ENCODE measurements around the gene ITPRIPL1.

DNA sequence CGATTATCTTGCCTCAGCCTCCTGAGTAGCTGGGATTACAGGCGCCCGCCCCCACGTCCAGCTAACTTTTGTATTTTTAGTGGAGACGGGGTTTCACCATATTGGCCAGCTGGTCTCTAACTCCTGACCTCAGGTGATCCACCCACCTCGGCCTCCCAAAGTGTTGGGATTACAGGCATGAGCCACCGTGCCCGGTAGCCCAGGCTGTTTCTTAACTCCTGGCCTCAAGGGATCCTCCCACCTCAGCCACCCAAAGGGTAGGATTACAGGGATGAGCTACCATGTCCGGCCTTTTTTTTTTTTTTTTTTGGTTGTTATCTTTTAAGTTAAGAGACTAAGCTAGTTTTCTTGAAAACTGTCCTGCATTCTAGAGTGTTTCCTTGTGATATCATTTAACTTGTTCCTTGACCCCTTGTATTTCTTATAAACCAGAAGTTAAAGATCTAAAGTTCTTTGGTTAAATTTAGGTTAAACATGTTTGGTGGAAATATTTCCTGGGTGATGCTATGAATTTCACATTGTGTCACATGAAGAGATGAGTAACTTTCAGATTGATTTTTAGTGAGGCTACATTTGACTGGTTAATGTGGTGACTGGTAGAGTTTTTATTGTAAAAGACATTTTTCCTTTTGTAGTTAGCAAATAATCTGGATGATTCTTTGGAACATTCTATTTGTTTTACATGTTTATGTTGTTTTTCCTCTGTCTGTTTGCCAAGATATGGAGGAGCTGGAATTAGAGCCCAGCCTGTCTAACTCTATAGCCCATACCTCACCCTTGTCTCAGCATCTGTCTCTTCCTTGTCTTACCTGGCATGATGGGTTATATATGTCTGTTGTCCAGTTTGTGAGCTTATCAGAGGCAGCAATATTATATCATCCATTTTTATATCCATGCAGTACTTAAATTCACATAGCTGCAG, 15.6 kb downstream of the ITPRIPL1 start:
- TF ChIP-seq, protein P1, sequence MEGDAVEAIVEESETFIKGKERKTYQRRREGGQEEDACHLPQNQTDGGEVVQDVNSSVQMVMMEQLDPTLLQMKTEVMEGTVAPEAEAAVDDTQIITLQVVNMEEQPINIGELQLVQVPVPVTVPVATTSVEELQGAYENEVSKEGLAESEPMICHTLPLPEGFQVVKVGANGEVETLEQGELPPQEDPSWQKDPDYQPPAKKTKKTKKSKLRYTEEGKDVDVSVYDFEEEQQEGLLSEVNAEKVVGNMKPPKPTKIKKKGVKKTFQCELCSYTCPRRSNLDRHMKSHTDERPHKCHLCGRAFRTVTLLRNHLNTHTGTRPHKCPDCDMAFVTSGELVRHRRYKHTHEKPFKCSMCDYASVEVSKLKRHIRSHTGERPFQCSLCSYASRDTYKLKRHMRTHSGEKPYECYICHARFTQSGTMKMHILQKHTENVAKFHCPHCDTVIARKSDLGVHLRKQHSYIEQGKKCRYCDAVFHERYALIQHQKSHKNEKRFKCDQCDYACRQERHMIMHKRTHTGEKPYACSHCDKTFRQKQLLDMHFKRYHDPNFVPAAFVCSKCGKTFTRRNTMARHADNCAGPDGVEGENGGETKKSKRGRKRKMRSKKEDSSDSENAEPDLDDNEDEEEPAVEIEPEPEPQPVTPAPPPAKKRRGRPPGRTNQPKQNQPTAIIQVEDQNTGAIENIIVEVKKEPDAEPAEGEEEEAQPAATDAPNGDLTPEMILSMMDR (IDR thresholded peaks at IDR 0.05) = no peak
- no peak for TF ChIP-seq EZH2phosphoT487 (IDR thresholded peaks at IDR 0.05)
- TF ChIP-seq EZH2 (IDR thresholded peaks at IDR 0.05) = no peak
